Stimulated activated CD4-positive, alpha-beta T cell treated with anti-CD3 and anti-CD28 coated beads, Interleukin-12 subunit alpha, Interleukin-12 subunit beta, amount 100 ng/mL, for 4 hours (primary cell): ENCODE data around the gene TPO.
"Not testable (repeated sequence)": the region's sequence is repeated elsewhere in the genome, so short reads cannot be mapped to it uniquely, and the experiment has no call there.

Source experiments
- DNase-seq: peaks from one replicate; pipeline ENCODE4 v3.0.0-alpha.2; 2020

The TPO gene

DNA sequence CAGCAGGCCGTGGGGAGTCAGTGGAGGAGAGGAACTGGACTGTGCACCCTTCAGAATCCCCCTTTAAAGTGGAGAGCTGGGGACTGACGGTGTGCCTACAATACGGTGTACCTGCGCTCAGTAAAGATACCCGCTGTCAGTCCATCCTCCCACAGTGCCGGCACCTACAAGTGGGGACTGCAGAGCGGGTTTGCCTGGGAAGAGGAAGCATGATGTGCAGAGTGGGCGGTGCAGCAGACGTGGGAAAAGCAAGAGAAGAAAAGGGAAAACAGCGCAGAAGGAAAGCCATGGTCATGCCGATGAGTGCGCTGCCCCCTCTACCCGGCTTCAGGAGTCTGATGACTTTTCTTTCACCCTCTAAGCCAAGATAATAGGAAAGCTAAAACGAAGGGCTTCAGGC is 148.0 kb downstream of the TPO start:
- no peak for DNase-seq

DNA sequence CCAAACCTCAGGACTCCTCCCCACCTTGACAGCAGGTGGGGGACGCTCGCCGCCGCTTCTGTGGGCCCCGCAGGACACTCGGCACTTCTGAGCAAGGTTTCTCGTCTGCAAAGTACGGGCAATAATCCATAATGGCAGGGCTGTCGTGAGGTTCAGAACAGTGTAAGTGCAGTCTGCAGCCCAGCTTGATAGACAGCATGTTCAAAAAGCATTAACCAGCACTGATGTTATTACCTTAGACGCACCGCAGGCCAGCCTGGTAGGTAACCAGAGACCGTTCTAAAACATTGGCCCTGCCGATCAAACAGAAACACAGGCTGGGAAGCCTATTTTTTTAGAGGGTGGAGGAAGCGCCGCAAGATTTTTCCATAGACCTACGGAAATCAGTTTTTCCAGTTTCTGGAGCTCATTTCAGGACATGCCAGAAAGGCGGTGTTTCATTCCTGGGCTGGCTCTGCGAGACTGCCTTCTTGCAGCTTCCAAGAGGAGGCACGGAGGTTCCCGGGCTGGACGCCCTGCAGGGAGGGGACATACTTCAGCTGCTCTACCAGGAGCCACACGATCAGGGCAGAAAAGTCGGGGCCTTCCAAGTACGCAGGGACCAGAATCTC is 148.7 kb downstream of the TPO start:
- no peak for DNase-seq

DNA sequence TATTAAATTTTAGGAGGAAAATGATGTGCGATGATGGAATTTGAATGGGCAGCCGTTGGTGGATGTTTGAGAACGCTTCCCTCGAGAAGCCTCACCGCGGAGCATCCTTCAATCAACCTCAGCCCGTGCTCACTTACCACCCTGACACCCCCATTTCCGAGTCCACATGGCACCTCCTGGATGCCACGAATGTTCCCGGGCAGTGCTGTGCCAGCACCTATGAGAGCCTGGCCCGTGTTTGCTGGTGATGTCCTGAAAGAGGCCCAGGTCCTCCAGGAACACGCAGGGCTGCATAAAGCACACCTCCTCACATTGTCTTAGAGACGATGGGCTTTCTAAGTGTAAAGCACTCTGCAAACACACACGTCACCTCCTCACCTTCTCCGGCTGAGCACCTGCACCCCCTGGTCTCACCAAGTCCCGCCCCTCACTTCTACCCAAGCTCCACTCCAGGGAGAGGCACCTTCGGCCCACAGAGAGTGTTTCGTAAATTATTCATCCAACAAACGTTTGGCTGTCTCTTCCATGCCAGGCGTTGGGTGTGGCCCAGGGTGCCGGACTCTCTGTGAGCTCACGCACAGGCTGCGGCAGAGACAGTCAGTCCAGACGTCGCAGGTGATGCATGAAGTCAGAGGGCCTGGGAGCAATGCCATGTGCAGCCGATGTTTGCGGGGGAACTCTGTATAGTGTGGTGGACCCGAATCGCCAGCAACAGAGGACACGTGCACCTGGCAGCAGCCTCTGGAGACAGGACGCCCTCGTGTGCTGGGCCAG is 150.0 kb downstream of the TPO start:
- no peak for DNase-seq

DNA sequence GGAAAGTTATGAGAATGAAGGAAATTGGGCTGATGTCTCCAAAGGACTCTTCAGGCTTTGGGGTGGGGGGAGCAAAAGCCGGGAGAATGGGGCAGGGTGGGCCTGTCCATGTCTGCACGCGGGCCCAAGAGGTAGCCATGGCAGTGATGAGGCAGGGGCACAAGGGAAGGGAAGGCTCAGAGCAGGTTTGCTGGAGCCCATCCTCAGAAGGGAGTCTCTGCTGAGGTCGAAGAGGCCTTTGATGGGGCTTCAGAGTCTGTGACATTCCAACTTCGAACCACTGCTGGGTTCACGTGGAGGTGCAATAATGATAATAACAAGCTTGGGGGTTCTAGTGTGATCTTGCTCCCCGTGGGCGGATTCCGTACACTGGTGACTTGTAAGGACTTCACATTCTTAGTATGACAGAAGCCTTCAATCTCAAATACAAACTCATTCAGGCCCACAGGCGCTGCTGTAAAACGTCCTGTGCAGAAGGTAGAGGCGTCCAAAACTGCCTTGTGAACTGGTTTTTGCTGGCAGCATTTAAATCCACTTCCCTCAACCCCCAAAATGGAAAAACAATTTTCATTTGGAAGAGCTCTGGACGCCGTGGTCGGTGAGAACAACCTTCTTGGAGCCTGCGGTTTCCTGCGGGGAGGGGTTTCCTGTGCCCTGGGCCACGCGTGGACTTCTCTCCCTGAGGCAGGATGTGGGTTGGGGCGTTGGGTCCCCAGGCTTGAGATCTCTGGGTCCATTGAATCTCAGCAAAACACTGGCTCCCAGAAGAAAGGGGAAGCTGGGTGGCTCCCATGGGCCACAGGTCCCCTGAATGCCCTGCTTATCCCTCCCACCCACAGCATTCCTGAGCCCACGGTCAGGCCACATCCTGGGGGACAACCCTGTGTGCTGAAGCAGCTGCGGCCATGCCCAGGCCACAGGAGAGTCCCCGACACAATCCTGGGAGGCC is 151.0 kb downstream of the TPO start:
- DNase-seq = no peak

DNA sequence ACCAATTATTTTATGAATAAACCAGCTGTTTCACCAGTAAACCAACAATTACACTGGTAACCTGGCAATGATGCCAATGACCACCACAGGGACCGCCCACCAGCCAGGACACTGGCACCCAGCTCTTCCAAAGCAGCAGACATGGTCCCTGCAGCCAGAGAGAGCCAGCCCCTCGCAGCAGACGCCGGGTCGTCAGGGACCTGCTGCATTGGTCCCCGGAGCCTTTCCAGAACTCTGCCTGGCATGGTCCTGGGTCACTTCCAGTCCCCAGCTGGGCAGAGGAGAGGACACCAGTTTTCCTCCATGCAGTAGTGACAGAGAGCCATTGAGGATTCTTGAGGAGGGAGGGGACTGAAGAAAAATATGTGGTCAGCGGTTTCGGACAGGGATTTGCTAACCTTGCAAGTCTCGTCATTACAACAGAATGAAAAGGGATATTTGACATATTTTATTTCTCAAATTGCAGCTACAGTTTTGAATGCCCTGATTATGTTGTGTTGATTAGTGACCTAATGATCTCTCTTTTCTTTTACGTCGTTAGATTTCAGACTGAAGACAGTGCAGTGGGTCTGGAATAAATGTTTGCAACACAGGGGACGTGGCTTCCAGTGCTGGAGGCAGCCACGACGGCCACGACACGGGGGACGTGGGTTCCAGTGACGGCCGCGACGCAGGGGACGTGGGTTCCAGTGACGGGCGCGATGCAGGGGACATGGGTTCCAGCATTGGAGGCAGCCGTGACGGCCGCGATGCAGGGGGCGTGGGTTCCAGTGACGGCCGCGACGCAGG is 154.5 kb downstream of the TPO start:
- no peak for DNase-seq

DNA sequence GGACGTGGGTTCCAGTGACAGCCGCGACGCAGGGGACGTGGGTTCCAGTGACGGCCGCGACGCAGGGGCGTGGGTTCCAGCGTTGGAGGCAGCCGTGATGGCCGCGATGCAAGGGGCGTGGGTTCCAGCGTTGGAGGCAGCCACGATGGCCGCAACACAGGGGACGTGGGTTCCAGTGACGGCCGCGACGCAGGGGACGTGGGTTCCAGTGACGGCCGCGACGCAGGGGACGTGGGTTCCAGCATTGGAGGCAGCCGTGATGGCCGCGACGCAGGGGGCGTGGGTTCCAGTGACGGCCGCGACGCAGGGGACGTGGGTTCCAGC is 155.0 kb downstream of the TPO start:
- DNase-seq = not testable (repeated sequence)

DNA sequence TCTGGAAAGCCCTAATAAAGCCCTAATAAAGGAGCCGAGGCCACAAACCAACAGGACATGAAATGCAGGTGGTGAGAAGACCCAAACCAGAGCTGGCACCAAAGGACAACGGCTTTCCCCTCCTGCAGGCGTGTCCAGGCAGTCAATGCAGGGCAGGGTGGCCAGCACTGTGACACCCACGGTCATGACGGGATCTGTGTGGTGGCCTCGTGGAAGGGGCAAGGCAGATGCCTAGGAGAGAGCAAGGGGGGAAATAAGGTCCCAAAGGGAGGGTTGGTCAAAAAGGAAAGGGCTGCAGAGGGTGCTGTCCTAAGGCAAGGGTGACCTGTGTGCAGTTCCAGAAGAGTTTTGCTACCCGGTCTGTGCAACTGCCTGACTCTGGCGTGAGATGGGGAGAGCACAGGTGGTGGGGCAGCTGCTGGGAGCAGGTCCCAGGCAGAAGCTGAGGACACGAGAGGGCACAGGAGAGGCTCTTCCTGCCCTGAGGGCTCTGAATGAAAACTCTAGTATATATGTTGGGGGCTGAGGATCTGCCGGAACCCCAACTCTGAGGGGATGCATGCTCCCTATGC is 156.7 kb downstream of the TPO start:
- no peak for DNase-seq

DNA sequence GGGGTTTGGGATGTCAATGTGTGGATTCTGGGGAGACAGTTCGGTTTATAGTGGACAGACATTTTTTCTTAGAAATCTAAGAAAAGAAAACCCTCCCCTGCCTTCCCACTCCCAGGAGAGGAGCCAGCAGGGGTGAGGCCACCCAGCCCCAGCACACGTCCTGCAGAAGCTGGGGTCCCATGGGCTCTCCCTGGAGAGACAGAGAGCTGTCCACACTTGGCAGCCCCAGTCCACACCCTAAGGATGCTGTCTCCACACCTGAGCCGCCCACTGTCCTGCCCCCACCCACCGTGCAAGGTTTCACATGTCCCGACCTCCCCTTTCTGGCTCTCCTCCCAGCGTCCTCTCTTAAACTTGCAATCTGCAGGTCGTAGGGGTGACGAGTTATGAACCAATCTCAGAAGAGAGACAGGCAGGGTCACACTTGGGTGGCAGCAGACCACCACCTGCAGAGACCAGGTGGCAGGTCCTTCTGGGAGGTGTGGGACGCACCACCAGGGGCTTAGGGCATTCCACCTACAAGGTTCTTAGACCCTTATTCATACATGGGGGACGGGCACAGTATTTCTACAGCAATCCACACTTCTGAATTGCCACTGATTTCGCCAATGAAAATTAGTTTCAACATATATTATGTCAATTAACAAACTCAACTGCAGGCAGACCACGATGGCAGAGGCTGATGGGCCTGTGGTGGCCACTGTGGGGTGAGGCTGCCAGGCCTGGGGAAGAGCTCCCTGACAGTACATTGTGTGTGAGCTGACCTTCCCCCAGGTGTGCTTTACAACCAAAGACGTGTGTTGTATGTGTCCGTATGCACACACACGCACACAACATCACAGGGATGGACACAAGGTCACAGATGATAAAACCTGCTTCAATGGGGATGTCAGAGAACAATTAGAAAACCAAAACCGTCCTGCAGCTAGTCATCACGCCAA is 158.5 kb downstream of the TPO start:
- DNase-seq = no peak

DNA sequence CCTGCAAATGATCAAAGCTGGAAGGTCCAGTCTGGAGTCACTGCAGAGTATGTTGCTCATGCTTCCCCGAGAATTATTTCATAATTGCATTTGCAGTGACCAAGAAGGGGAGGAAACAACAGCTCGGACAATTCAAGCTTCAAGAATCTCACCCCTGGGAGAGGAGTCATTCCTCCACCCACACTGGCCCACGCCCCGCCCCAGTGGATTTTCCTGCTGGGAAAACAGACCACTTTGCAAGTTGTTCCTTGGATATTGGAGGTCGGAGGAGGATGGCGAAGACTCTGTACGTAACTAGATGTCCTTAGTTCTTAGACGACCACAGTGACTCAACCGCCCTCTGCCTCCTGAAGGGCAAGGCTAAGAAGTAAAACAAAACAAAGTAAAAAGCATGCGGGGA is 159.4 kb downstream of the TPO start:
- DNase-seq = no peak

DNA sequence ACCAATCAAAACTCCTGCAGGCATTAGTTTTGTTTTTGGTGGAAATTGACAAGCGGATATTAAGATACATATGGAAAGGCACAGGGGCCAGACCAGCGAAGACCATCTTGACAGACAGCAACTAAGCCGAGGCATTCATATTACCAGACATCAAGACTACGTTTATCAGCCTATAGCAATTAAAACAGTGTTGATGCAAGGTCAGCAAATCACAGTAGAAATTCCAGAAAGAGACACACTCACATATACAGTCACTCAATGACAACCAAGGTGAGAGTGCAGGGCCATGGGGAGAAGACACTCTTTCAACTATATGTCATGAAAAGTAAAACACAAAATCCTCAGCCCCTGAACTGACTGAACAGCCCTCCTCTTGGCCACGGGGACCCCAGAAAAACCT is 164.6 kb downstream of the TPO start:
- DNase-seq = no peak

DNA sequence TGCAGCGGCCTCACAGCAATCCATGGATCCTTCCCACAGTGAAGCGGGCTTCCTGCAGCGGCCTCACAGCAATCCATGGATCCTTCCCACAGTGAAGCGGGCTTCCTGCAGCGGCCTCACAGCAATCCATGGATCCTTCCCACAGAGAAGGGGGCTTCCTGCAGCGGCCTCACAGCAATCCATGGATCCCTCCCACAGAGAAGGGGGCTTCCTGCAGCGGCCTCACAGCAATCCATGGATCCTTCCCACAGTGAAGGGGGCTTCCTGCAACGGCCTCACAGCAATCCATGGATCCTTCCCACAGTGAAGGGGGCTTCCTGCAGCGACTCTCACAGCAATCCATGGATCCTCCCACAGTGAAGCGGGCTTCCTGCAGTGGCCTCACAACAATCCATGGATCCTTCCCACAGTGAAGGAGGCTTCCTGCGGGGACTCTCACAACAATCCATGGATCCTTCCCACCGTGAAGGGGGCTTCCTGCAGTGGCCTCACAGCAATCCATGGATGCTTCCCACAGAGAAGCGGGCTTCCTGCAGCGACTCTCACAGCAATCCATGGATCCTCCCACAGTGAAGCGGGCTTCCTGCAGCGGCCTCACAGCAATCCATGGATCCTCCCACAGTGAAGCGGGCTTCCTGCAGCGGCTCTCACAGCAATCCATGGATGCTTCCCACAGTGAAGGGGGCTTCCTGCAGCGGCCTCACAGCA is 168.1 kb downstream of the TPO start:
- DNase-seq = not testable (repeated sequence)

DNA sequence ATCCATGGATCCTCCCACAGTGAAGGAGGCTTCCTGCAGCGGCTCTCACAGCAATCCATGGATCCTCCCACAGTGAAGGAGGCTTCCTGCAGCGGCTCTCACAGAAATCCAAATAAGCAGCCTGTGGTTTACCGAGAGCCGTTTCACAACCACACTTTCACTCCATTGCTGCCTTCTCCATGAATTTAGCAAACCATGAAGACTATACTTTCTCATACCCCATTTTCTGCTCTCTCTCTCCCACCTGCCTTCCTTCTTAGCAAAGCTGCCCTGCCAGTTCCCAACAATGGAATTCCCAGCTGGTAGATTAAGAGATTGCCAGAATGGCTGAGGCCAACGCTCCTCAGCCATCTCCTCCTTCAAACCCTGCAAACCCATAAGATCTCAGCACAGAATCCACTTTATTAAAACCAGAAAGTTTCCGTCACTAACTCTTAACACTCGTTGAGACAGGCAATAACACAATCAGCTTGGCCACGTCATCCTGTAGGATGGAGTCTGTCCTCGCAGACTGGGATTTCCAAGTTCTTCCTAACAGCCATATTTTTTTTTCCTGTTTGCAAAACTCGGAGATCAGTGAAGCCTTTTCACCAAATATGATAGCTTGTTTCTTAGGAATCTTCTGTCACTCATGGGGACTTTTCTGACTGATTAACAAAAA is 168.8 kb downstream of the TPO start:
- no peak for DNase-seq

DNA sequence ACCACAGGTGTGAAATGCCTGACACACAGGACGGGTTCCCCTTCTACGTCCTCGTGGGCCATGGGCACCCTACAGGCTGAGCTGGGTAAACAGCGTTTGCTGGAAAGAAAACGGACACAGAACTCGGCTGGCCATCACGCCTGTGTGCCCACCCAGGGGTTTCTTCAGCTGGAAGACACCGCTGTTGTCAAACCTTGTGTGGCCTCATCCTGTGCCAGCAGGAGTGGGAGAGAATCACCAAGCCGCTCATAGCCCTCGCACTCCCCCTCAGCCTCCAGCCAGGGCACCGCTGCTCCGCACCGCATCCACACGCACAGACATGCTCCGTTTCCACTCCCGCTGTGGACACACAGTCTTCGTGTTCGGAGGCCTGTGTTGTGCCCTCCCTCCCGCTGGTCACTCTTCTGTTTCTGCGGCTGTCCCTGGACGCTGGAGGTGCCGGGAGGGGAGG is 169.7 kb downstream of the TPO start:
- DNase-seq = no peak

DNA sequence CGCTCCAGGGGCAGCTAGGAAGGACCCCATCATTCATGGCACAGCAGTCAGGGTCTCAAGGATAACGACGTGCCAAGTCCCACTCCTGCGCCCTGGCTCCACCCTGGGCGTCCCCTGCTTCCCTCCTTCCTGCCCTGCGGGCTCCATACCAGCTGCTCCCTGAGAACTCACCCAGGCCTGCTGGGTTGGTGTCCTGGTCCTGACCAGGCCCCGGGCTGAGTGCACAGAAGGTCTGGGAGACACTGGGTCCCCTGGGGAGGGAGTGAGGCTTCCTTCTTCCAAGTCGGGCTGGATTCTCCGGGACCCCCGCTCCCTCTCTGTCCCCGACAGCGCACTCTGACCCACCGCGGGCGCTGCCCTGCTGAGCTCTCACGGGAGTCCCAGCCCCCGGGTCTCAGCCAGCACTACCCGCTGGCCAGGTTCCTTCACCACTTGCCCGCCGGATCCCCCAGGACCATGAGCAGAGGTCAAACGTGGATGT is 170.8 kb downstream of the TPO start:
- no peak for DNase-seq

DNA sequence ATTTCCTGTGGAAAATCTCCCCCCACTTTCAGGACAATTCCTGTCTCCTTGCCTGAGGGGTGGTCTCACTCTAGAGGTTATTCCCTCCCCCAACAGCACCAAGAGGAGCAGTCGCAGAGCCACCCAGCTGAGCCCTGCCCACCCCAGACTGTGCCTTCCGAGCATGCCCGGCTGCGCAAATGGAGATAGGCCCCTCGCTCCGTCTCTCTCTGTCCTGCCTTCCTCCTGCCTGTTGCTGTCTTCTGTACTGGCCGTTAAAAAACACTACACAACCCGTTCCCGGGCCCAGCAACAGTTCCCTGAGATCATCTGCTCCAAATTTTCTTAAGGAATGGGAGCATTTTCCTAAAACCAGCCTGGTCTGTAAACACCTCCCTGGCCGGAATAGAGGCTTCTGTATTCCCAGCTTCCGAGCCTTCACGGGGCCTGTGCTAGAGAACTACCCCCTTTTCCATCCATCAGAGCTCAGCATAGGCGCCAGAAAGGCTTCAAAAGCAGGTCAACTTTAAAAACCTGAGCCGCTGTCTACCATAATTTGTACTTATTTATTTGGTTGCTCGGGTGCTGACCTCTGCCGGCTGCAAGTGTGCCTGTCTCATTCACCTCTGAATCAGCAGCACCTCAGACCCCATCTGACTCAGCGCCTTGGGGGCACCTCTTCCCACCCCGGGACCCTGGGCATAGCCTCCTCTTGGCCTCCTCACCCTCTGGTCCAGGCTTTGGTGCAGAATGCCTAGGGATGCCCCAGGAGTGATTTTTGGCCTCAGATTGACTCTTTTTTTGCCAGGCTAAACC is 171.6 kb downstream of the TPO start:
- DNase-seq = no peak

DNA sequence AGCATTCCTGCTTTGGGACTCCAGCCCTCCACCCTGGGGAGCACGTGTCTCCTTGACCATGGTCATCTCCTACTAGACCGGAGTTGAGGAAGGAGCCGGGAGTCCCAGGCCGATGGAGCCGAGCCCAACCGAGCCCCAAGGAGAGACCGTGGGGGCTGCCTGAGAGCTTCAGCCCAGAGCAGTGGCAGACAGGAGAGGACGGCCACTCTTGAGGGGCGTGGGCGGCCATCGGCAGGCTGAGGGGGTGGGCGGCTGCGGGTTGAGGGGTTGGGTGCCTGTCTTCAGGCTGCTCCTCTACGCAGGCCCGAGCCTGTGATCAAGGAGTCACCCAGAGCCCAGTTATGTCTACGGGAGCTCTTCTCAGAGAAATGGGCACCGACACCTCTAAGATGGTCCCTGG is 172.4 kb downstream of the TPO start:
- DNase-seq = no peak

DNA sequence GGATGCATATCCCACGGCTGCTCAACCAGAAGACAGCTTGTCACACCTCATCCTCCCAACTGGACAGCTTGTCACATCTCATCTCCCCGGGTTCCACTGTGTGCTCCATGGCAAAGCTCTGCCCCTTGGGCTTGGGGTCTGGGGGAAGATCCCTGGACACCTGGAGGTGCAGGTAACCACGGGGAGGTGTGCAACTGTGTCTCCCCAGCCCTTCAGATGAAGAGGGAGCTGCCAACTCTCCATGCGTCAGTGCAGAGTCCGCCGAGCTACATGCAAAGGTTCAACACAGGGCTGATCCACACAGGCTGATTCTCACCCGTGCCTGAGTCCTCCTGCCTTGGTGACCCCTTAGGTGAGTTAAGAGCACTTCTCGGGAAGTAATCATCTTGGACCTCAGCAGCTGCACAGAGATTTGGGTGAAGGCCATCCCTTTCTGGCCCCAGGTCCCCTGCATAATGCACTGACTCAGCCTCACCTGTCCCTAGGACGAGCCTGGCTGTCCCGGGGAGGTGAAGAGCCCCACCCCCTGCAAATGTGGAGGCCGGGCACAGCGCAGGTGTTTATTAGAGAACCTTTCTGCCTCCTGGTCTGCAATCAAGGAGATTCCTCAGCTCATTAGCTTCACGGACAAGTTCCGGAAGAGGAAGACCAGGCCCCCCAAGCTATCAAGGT is 173.1 kb downstream of the TPO start:
- DNase-seq = no peak
